Measurements from ENCODE around the gene ARHGAP26. TPM values are rescaled to one million over a fixed set of nuclear protein-coding genes. Genes with fewer than 3 reads are reported as not detected.

The ARHGAP26 gene
- total RNA-seq, 1 experiment from 2014 or later = 54.3 TPM

- POLR2A ChIA-PET = interaction anchor here (1.4 to 2.2 kb wide), 3 partner anchors 11 to 98 kb away, joined by 3 to 9 read pairs (median 4); no protein-coding TSS in a partner anchor
- Mint-ChIP-seq H3K36me3 (ENCODE audit: insufficient read depth, unreplicated experiment) (no peaks in the 10 kb centered on the region), H3K4me3 (ENCODE audit: unreplicated experiment) (no peak overlapping the region), H3K9me3 (ENCODE audit: unreplicated experiment) (no peaks in the 10 kb centered on the region), H3K4me1 (ENCODE audit: insufficient read depth, unreplicated experiment) (peaks cover 37% of the 10 kb centered on the region), H3K27ac (ENCODE audit: low read depth, unreplicated experiment) (peak overlapping the region; percentile 14), H3K27me3 (ENCODE audit: insufficient read depth, unreplicated experiment) (no peaks in the 10 kb centered on the region)
- peak; percentile 36 for DNase-seq (ENCODE audit: unreplicated experiment)
- intact Hi-C loops (cut with micrococcal nuclease) = no loop called here
- TF ChIP-seq, protein P1, sequence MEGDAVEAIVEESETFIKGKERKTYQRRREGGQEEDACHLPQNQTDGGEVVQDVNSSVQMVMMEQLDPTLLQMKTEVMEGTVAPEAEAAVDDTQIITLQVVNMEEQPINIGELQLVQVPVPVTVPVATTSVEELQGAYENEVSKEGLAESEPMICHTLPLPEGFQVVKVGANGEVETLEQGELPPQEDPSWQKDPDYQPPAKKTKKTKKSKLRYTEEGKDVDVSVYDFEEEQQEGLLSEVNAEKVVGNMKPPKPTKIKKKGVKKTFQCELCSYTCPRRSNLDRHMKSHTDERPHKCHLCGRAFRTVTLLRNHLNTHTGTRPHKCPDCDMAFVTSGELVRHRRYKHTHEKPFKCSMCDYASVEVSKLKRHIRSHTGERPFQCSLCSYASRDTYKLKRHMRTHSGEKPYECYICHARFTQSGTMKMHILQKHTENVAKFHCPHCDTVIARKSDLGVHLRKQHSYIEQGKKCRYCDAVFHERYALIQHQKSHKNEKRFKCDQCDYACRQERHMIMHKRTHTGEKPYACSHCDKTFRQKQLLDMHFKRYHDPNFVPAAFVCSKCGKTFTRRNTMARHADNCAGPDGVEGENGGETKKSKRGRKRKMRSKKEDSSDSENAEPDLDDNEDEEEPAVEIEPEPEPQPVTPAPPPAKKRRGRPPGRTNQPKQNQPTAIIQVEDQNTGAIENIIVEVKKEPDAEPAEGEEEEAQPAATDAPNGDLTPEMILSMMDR (IDR thresholded peaks at IDR 0.05; ENCODE audit: unreplicated experiment) = no peak
- BruUV-seq (replicated peaks) = no TSS peak
- CTCF ChIA-PET = interaction anchor here (0.9 kb wide), 1 partner anchor 102 kb away, joined by 3 read pairs; no protein-coding TSS in a partner anchor
These were observed 49.1 kb downstream of the ARHGAP26 start for GRCh38 chr5:142819292-142819691.

DNA sequence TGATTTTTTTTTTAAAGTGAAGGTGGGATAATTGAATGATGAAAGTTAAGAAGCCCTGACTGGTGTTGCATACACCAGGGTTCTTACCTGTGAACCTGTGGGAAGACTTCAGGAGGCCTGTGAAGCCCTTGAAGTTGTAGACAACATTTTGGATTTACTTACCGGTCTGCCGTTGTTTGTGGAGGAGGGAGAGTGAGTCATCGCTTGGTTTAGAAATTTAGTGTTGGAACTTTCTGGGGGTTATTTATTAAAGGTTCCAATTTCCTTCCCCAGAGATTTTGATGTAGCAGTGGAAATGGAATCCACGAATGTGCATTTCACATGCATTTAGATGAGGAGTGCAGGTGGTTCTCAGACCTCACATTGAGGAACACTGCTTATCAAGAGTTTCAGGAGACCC lies 49.6 kb downstream of the ARHGAP26 start:
- no TSS peak for BruUV-seq (replicated peaks)
- Mint-ChIP-seq H3K4me1 (ENCODE audit: insufficient read depth, unreplicated experiment) (peaks cover 37% of the 10 kb centered on the region), H3K27ac (ENCODE audit: low read depth, unreplicated experiment) (peak overlapping the region; percentile 14), H3K4me3 (ENCODE audit: unreplicated experiment) (no peak overlapping the region), H3K27me3 (ENCODE audit: insufficient read depth, unreplicated experiment) (no peaks in the 10 kb centered on the region), H3K9me3 (ENCODE audit: unreplicated experiment) (no peaks in the 10 kb centered on the region), H3K36me3 (ENCODE audit: insufficient read depth, unreplicated experiment) (no peaks in the 10 kb centered on the region)
- TF ChIP-seq, protein P1 (IDR thresholded peaks at IDR 0.05; ENCODE audit: unreplicated experiment) = no peak
- POLR2A ChIA-PET = interaction anchor here (1.4 to 2.1 kb wide), 2 partner anchors 8 to 26 kb away, joined by 4 to 6 read pairs; no protein-coding TSS in a partner anchor
- intact Hi-C loops (cut with micrococcal nuclease) = loop anchor here (5.0 kb wide), 1 partner anchor 52 kb away; no protein-coding TSS in a partner anchor
- CTCF ChIA-PET = interaction anchor here (1.3 kb wide), 1 partner anchor 103 kb away, joined by 4 read pairs; no protein-coding TSS in a partner anchor
- peak; percentile 62 for DNase-seq (ENCODE audit: unreplicated experiment)

DNA sequence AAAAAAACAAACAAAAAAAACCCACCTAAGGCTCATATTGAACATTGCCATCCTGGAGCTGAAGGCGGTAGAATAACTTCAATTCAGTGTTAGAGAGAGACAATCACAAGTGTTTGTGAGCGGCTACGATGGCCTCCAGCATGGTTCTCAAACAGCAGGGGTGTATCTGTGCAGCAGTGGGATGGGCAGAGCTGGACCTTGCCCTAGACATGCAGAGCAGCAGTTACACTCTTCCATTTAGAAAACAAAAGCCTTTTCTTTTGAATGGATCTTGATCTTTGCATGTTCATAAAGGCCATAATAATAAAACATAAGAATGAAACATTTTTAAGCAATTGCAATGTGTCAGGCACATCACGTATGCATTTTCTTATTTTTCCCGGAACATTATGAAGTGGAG lies 50.3 kb downstream of the ARHGAP26 start:
- no peak overlapping the region for H3K27ac Mint-ChIP-seq (ENCODE audit: low read depth, unreplicated experiment)
- intact Hi-C loops (cut with micrococcal nuclease) = loop anchor here (5.0 kb wide), 1 partner anchor 52 kb away; no protein-coding TSS in a partner anchor
- no peaks in the 10 kb centered on the region for H3K36me3 Mint-ChIP-seq (ENCODE audit: insufficient read depth, unreplicated experiment)
- DNase-seq (ENCODE audit: unreplicated experiment) = no peak
- TF ChIP-seq, protein P1 (IDR thresholded peaks at IDR 0.05; ENCODE audit: unreplicated experiment) = no peak
- H3K27me3 Mint-ChIP-seq (ENCODE audit: insufficient read depth, unreplicated experiment) = no peaks in the 10 kb centered on the region
- H3K9me3 Mint-ChIP-seq (ENCODE audit: unreplicated experiment) = no peaks in the 10 kb centered on the region
- no peak overlapping the region for H3K4me3 Mint-ChIP-seq (ENCODE audit: unreplicated experiment)
- ChIA-PET POLR2A (interaction anchor here (1.4 to 2.1 kb wide), 4 partner anchors 8 to 45 kb away, joined by 3 to 6 read pairs (median 4); no protein-coding TSS in a partner anchor), CTCF (interaction anchor here (0.7 to 1.5 kb wide), 6 partner anchors 9 to 135 kb away, joined by 3 to 8 read pairs (median 4); no protein-coding TSS in a partner anchor)
- H3K4me1 Mint-ChIP-seq (ENCODE audit: insufficient read depth, unreplicated experiment) = peaks cover 37% of the 10 kb centered on the region
- no TSS peak for BruUV-seq (replicated peaks)

DNA sequence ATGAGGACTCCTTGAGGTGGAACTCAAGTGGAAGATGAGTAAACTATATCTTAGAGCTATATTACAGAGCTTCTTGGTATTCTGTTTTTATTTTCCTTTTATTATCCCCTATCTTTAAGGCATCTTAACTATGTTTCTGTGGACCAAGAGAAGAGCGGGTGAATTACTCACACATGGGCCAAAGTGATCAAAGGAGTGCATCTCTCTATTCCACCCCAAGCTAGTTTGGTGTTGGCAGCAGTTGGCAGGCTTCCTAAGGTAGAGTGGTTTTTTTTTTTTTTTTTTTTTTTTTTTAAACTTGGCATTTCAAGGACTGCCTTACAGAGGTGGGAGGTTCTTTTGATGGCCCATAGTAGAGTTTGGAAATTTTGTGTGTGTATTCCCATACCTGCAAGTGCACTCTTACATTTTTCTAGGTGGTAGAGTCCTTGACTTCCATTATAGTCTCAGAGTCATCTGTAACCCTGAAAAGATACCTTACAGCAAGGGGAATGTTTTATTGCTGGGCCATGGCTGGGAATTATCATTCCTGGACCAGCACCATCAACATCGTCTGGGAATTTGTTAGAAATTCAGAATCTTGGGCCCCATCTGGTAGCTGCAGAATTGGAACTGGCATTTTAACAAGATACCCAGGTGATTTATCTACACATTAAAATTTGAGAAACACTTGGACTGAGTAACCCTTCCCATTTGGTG lies 51.0 kb downstream of the ARHGAP26 start:
- TF ChIP-seq, protein P1 (IDR thresholded peaks at IDR 0.05; ENCODE audit: unreplicated experiment) = no peak
- Mint-ChIP-seq H3K4me3 (ENCODE audit: unreplicated experiment) (no peak overlapping the region), H3K27me3 (ENCODE audit: insufficient read depth, unreplicated experiment) (no peaks in the 10 kb centered on the region), H3K4me1 (ENCODE audit: insufficient read depth, unreplicated experiment) (peaks cover 41% of the 10 kb centered on the region), H3K9me3 (ENCODE audit: unreplicated experiment) (no peaks in the 10 kb centered on the region), H3K36me3 (ENCODE audit: insufficient read depth, unreplicated experiment) (no peaks in the 10 kb centered on the region), H3K27ac (ENCODE audit: low read depth, unreplicated experiment) (no peak overlapping the region)
- POLR2A ChIA-PET = interaction anchor here (0.7 to 2.8 kb wide), 15 partner anchors 9 to 510 kb away, joined by 3 to 9 read pairs (median 4); no protein-coding TSS in a partner anchor
- CTCF ChIA-PET = interaction anchor here (0.6 to 2.3 kb wide), 13 partner anchors 10 to 335 kb away, joined by 3 to 9 read pairs (median 3); no protein-coding TSS in a partner anchor
- peak; percentile 46 for DNase-seq (ENCODE audit: unreplicated experiment)
- no TSS peak for BruUV-seq (replicated peaks)
- intact Hi-C loops (cut with micrococcal nuclease) = loop anchor here (5.0 kb wide), 1 partner anchor 51 kb away; no protein-coding TSS in a partner anchor

Data from MCF 10A (cell line).